Natural killer cell (primary cell): ENCODE data around the gene HIKESHI. TPM values are rescaled to one million over a fixed set of nuclear protein-coding genes. Genes with fewer than 3 reads are reported as not detected.

Experiments
- ATAC-seq, 3 donors: fragments of 150-1000 bp in 2 of 3; fragments of 200-7000 bp in 1 of 3; cut with Tn5 transposase; 1 replicate in 1 of 3; 2 replicates in 2 of 3; pipeline ENCODE4 v1.10.0; 2021; ENCODE audit warnings: mild to moderate bottlenecking in 2 of 3, moderate library complexity in 2 of 3
- DNase-seq, 2 donors: peaks; one replicate each; pipeline versions ENCODE4 v3.0.0 to v3.0.0-alpha.2; 2013 to 2021; ENCODE audit warnings: mixed read lengths in 1 of 2
- H3K27ac ChIP-seq: one replicate; pipeline ENCODE4 v1.5.1; 2013; ENCODE audit warnings: mild to moderate bottlenecking, low read length
- H3K27me3 ChIP-seq: one replicate; pipeline ENCODE4 v1.6.1; 2013; ENCODE audit warnings: low read length; ENCODE audit not compliant: control insufficient read depth, insufficient read depth
- H3K36me3 ChIP-seq: one replicate; pipeline ENCODE4 v1.6.1; 2013; ENCODE audit warnings: low read length; ENCODE audit not compliant: control insufficient read depth, insufficient read depth
- H3K4me1 ChIP-seq: one replicate; pipeline ENCODE4 v1.6.1; 2013; ENCODE audit warnings: low read length; ENCODE audit not compliant: control insufficient read depth, insufficient read depth
- H3K4me3 ChIP-seq: one replicate; pipeline ENCODE4 v1.5.1; 2013; ENCODE audit warnings: low read length
- H3K9me3 ChIP-seq: one replicate; pipeline ENCODE4 v1.6.1; 2013; ENCODE audit warnings: low read length; ENCODE audit not compliant: control insufficient read depth, insufficient read depth
- H3K27ac Mint-ChIP-seq, 2 donors: one replicate each; pipeline ENCODE4 v1.8.0; 2022; ENCODE audit warnings: mild to moderate bottlenecking in 2 of 2, mixed read lengths in 2 of 2, moderate library complexity in 1 of 2
- H3K27me3 Mint-ChIP-seq, 2 donors: one replicate each; pipeline ENCODE4 v1.8.0; 2022; ENCODE audit warnings: low read depth in 2 of 2, mixed read lengths in 2 of 2
- H3K36me3 Mint-ChIP-seq: one replicate; pipeline ENCODE4 v1.8.0; 2022; ENCODE audit warnings: mixed read lengths
- H3K4me1 Mint-ChIP-seq, 2 donors: one replicate each; pipeline ENCODE4 v1.8.0; 2022; ENCODE audit warnings: mixed read lengths in 2 of 2
- H3K4me3 Mint-ChIP-seq: one replicate; pipeline ENCODE4 v1.8.0; 2022; ENCODE audit warnings: mild to moderate bottlenecking, moderate library complexity, mixed read lengths
- H3K9me3 Mint-ChIP-seq, 2 donors: one replicate each; pipeline ENCODE4 v1.8.0; 2022; ENCODE audit warnings: mixed read lengths in 2 of 2
- WGBS: methylation state at CpG from one replicate; pipeline ENCODE4 v1.1.7; 2013; ENCODE audit warnings: missing lambda C conversion rate; ENCODE audit not compliant: insufficient coverage; 5-methylcytosine and 5-hydroxymethylcytosine counted together
- intact Hi-C: fragments of 100-400 bp; cut with micrococcal nuclease; formaldehyde crosslinking; loops from one replicate; pipeline ENCODE4 v1.14.2; 2022
- total RNA-seq, 4 donors: library from RNA; stranded (reverse); fragments of 120-200 nt in 1 of 4; gene quantifications; one replicate each; pipeline versions ENCODE4 v1.2.3 to v1.2.4, GENCODE V29; 2013 to 2022
- TF ChIP-seq, protein P1 (sequence below): fragments of 200-600 bp; IDR thresholded peaks from one replicate; pipeline ENCODE4 v1.8.0; 2022; ENCODE audit warnings: antibody characterized with exemption

Gene HIKESHI
- total RNA-seq, 3 donors from 2014 or later (not counting 1 experiment from before 2014, with no cell fraction given), result 12.7 to 24.2 (median 18.2) TPM

DNA sequence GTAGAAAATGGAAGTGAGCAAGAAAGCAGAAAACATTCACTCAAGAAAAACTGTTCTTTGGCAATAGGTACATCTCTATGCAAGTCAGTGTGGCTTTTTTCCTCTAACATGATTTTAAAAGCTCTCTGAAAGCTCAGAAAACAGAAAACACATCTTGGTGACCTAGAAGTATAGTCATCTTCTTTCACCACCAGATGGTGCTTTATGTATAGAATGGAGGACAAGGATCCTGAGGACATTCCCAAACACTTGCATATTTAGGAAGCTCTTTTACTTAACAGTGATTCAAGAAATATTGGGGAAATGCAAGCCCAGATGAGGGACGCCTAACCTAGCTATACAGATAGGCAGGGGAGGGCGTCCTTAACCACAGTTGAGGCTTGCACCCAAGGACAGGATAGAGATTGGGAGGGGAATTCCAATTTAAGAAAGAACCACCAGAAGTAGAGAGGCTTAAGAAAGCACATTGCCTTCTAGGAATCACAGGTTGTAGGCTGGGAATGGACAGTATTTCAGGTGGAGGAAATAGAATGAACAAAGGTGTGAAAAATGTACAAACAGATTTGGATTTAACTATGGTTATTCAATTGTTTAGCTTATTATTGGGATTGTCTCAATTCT lies 58.8 kb downstream of the HIKESHI start:
- H3K36me3 Mint-ChIP-seq, result no peaks in the 10 kb centered on the region
- H3K4me1 ChIP-seq, result no peaks in the 10 kb centered on the region
- intact Hi-C loops, result no loop called here
- H3K4me3 Mint-ChIP-seq, result no peak overlapping the region
- H3K9me3 ChIP-seq, result no peaks in the 10 kb centered on the region
- 87% methylated on average over 2 of the region's 2 CpGs for WGBS
- no peak overlapping the region for H3K27ac ChIP-seq
- no peak overlapping the region for H3K27ac Mint-ChIP-seq
- H3K4me1 Mint-ChIP-seq, result no peaks in the 10 kb centered on the region
- H3K4me3 ChIP-seq, result no peak overlapping the region
- TF ChIP-seq, protein P1, sequence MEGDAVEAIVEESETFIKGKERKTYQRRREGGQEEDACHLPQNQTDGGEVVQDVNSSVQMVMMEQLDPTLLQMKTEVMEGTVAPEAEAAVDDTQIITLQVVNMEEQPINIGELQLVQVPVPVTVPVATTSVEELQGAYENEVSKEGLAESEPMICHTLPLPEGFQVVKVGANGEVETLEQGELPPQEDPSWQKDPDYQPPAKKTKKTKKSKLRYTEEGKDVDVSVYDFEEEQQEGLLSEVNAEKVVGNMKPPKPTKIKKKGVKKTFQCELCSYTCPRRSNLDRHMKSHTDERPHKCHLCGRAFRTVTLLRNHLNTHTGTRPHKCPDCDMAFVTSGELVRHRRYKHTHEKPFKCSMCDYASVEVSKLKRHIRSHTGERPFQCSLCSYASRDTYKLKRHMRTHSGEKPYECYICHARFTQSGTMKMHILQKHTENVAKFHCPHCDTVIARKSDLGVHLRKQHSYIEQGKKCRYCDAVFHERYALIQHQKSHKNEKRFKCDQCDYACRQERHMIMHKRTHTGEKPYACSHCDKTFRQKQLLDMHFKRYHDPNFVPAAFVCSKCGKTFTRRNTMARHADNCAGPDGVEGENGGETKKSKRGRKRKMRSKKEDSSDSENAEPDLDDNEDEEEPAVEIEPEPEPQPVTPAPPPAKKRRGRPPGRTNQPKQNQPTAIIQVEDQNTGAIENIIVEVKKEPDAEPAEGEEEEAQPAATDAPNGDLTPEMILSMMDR, result no peak
- ATAC-seq (no peak), DNase-seq (no peak)
- no peaks in the 10 kb centered on the region for H3K9me3 Mint-ChIP-seq
- H3K27me3 Mint-ChIP-seq, result no peaks in the 10 kb centered on the region
- no peaks in the 10 kb centered on the region for H3K36me3 ChIP-seq
- no peaks in the 10 kb centered on the region for H3K27me3 ChIP-seq

DNA sequence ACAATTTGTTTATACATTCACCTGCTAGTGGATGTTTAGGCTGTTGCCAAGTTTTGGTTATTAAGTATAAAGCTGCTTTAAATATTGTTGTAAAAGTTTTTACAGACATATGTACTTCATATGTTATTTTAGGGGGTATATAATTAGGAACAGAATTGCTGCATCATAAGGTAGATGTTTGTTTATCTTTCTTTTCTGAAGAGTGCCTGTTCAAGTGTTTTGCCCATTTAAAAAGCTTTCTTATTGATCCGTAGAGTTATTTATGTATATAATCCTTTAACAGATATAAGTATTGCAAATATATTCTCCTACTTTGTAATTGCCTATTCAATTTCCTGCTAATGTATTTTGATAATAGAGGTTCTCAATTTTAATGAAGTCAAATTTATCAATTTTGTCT lies 61.4 kb downstream of the HIKESHI start:
- no peaks in the 10 kb centered on the region for H3K9me3 Mint-ChIP-seq
- no peak overlapping the region for H3K4me3 Mint-ChIP-seq
- H3K27me3 Mint-ChIP-seq, result no peaks in the 10 kb centered on the region
- no peaks in the 10 kb centered on the region for H3K4me1 Mint-ChIP-seq
- no peak for ATAC-seq
- DNase-seq, result no peak
- Histone ChIP-seq H3K27ac (no peak overlapping the region), H3K36me3 (no peaks in the 10 kb centered on the region), H3K4me3 (no peak overlapping the region), H3K4me1 (no peaks in the 10 kb centered on the region), H3K9me3 (no peaks in the 10 kb centered on the region), H3K27me3 (no peaks in the 10 kb centered on the region)
- no CpG with 5 or more reads among the region's 1 CpG for WGBS
- H3K27ac Mint-ChIP-seq, result no peak overlapping the region
- TF ChIP-seq, protein P1, result no peak
- intact Hi-C loops, result no loop called here
- H3K36me3 Mint-ChIP-seq, result no peaks in the 10 kb centered on the region

DNA sequence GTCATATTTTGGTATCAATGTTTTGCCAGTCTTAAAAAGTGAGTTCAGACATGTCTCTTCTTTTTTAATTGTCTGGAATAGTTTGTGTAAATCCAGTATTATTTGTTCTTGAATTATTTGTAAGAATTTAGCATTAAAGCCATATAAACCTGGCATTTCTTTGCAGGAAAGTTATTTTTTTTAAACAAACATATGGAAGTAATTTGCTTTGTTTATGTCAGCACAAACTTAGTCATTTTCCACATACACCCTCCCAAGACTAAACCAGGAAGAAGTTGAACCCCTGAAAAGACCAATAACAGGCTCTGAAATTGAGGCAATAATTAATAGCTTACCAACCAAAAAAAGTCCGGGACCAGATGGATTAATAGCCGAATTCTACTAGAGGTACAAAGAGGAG lies 63.5 kb downstream of the HIKESHI start:
- H3K36me3 Mint-ChIP-seq, result no peaks in the 10 kb centered on the region
- Histone ChIP-seq H3K4me3 (no peak overlapping the region), H3K36me3 (no peaks in the 10 kb centered on the region), H3K4me1 (no peaks in the 10 kb centered on the region), H3K27ac (no peak overlapping the region), H3K27me3 (no peaks in the 10 kb centered on the region), H3K9me3 (no peaks in the 10 kb centered on the region)
- H3K27me3 Mint-ChIP-seq, result no peaks in the 10 kb centered on the region
- H3K27ac Mint-ChIP-seq, result no peak overlapping the region
- no peak overlapping the region for H3K4me3 Mint-ChIP-seq
- H3K4me1 Mint-ChIP-seq, result no peaks in the 10 kb centered on the region
- DNase-seq (no peak), ATAC-seq (no peak)
- no peaks in the 10 kb centered on the region for H3K9me3 Mint-ChIP-seq
- no CpG with 5 or more reads among the region's 2 CpGs for WGBS
- TF ChIP-seq, protein P1, result no peak
- intact Hi-C loops, result no loop called here

DNA sequence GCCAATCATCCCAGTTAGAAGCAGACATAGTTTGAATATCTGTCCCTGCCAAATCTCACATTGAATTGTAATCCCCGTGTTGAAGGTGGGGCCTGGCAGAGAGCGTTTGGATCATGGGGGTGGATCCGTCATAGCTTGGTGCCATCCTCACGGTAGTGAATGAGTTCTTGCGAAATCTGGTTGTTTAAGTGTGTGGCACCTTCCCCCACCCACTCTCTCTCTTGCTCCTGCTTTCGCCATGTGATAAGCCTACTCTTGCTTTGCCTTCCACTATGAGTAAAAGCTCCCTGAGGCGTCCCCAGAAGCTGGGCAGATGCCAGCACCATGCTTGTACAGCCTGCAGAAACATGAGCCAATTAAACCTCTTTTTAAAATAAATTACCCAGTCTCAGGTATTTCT lies 67.6 kb downstream of the HIKESHI start:
- Mint-ChIP-seq H3K4me3 (no peak overlapping the region), H3K36me3 (no peaks in the 10 kb centered on the region), H3K27ac (no peak overlapping the region), H3K4me1 (no peaks in the 10 kb centered on the region), H3K9me3 (no peaks in the 10 kb centered on the region), H3K27me3 (peaks cover 10 to 12% of the 10 kb centered on the region in 2 donors)
- no peaks in the 10 kb centered on the region for H3K36me3 ChIP-seq
- DNase-seq, result no peak
- no peak overlapping the region for H3K4me3 ChIP-seq
- H3K27ac ChIP-seq, result no peak overlapping the region
- no peaks in the 10 kb centered on the region for H3K27me3 ChIP-seq
- no peak for ATAC-seq
- intact Hi-C loops, result no loop called here
- no peaks in the 10 kb centered on the region for H3K9me3 ChIP-seq
- TF ChIP-seq, protein P1, result no peak
- H3K4me1 ChIP-seq, result no peaks in the 10 kb centered on the region
- 93% methylated on average over 7 of the region's 7 CpGs for WGBS
